LNCAP (cell line): ENCODE measurements around the gene VPS37B.

Experiments used
- TF ChIP-seq, protein P1 (sequence below): fragments of 450-650 bp; IDR thresholded peaks from 2 replicates; pipeline ENCODE4 v1.5.1; 2017; ENCODE audit warnings: mild to moderate bottlenecking

The VPS37B gene

DNA sequence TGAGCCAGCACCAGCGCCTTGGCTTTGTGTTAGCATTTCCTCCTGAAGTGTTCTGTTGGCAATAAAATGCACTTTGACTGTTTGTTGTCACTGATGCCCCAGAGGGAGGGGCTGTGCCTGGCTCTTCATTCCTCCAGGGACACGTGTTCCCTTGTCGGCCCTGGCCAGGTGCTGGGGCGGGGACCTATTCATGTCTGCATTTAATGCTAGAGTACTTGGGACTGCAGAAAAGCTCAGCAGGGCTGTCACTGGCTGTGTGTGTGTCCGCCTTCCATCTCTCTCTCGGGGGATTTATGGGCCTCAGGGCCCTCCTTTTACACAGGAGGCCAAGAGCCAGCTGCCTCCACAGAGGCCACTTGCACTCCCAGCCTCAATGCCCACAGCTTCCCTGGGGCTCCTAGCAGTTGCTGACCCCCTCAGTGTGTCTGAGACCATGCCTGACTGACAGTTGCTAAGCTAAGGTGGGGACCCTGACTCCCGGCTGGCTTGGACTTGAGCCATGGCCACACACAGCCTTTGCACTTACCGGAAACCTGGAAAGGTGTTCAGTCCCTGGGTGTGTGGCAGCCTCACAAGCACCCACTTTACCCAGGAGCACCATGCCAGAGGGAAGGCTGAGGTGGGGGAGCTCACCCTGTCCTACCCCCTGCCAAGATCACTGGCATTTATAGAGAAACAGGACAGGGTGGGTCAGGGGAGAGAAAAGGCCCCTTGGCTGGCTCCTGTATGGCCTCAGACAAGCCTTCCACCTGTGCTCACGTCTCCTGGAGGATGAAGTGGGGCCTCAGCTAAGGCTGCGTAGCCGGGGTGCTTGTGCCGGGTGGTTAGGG, 32.8 kb downstream of the VPS37B start:
- TF ChIP-seq, protein P1, sequence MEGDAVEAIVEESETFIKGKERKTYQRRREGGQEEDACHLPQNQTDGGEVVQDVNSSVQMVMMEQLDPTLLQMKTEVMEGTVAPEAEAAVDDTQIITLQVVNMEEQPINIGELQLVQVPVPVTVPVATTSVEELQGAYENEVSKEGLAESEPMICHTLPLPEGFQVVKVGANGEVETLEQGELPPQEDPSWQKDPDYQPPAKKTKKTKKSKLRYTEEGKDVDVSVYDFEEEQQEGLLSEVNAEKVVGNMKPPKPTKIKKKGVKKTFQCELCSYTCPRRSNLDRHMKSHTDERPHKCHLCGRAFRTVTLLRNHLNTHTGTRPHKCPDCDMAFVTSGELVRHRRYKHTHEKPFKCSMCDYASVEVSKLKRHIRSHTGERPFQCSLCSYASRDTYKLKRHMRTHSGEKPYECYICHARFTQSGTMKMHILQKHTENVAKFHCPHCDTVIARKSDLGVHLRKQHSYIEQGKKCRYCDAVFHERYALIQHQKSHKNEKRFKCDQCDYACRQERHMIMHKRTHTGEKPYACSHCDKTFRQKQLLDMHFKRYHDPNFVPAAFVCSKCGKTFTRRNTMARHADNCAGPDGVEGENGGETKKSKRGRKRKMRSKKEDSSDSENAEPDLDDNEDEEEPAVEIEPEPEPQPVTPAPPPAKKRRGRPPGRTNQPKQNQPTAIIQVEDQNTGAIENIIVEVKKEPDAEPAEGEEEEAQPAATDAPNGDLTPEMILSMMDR, result no peak

DNA sequence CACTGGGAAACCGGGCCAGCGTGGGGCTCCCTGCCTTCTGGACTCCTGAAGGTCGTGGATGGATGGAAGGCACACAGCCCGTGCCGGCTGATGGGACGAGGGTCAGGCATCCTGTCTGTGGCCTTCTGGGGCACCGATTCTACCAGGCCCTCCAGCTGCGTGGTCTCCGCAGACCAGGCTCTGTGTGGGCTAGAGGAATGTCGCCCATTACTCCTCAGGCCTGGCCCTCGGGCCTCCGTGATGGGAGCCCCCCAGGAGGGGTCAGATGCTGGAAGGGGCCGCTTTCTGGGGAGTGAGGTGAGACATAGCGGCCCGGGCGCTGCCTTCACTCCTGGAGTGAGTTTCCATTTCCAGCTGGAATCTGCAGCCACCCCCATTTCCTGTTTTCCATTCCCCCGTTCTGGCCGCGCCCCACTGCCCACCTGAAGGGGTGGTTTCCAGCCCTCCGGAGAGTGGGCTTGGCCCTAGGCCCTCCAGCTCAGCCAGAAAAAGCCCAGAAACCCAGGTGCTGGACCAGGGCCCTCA, 33.8 kb downstream of the VPS37B start:
- TF ChIP-seq, protein P1, result no peak

DNA sequence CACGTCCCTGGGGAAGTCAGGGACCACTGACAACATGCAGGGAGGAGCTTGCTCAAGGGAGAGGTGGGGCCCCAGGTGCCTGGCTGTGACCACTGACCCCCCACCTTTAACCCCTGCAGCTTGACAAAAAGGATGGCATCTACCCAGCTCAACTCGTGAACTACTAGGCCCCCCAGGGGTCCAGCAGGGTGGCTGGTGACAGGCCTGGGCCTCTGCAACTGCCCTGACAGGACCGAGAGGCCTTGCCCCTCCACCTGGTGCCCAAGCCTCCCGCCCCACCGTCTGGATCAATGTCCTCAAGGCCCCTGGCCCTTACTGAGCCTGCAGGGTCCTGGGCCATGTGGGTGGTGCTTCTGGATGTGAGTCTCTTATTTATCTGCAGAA, 34.3 kb downstream of the VPS37B start:
- TF ChIP-seq, protein P1, result no peak

DNA sequence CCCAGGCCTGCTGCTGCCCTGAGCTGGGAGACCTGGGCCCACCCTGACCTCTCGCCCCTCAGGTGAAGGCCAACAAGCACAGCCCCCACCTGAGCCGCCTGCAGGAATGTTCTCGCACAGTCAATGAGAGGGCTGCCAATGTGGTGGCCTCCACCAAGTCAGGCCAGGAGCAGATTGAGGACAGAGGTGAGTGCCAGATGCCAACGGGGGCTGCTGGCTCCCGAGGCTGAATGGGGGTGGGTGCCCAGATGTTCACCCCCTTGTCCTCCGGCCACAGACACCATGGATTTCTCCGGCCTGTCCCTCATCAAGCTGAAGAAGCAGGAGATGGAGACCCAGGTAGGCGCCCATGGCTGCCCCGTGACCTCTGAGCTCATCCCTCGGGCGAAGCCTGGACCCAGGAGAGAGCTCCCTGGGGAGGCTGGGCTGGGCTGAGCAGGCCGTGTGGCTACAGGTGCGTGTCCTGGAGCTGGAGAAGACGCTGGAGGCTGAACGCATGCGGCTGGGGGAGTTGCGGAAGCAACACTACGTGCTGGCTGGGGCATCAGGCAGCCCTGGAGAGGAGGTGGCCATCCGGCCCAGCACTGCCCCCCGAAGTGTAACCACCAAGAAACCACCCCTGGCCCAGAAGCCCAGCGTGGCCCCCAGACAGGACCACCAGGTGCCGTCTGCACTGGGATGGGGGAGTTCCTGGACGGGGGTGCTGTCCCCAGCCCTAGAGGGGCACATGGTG, 34.9 kb downstream of the VPS37B start:
- TF ChIP-seq, protein P1, result no peak

DNA sequence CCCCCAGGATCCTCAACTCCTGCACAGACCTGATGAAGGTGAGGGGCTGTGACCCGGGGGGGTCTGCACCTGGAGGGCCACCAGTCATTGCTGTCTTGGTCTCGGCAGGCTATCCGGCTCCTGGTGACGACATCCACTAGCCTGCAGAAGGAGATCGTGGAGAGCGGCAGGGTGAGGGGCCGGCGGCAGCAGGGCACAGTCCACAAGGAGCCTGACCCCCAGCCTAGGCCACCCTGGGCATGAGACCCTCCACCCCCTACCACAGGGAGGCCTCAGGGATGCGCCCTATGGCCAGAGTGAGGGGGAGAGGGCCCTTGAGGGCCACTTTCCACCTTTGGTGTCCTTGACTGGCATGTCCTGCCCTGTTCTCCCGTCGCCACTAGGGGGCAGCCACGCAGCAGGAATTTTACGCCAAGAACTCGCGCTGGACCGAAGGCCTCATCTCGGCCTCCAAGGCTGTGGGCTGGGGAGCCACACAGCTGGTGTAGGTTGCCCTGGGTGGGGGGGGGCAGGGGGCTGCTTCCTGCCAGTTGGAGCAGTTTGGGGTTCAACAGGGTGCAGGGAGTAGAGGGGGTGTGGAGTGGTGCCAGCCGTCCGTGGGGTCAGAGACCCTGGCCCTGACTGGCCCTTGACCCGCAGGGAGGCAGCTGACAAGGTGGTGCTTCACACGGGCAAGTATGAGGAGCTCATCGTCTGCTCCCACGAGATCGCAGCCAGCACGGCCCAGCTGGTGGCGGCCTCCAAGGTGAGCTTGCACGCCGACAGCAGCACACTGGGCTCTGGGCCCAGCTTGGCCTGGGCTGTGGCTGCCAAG, 35.7 kb downstream of the VPS37B start:
- TF ChIP-seq, protein P1, result peak; percentile 90

DNA sequence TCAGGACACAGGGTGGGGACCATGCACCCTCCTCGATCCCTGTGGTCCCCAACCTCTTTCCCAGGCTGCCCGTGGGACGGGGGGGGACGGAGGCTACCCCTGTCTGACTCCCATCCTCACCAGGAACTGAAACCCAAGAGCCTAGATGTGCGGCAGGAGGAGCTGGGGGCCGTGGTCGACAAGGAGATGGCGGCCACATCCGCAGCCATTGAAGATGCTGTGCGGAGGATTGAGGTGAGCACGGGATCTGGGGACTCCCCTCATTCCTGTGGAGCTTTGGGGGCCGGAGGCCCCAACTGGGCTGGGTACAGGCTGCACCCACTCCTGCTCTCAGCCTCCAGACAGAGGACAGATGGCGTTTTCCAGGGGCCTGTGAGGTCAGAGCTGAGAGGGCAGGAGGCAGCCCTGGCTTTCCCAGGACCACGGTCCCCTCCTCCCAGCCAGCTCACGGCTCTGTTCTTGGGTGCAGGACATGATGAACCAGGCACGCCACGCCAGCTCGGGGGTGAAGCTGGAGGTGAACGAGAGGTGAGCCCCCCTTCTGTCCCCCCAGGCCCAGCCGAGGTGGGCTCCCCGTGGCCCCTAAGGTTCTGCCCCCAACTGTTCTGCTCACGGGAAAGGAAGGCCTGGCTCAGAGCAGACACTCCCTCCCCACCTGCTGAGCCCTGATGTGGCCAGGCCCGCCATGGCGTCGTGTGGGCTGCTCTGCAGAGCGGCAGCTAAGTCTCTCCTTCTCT, 36.5 kb downstream of the VPS37B start:
- TF ChIP-seq, protein P1, result no peak
